GM12872 (cell line): ENCODE results near the gene DCXR.

Experiments used
- CTCF ChIP-seq: IDR thresholded peaks from 3 replicates; pipeline ENCODE4 v1.5.1; 2011; ENCODE audit warnings: low read depth, mild to moderate bottlenecking, low read length, moderate library complexity; ENCODE audit not compliant: insufficient read depth

Gene DCXR

GRCh38 chr17:82052638-82053059 lies 15.2 kb upstream of the DCXR start:
- TF ChIP-seq CTCF, result no peak

- no peak for TF ChIP-seq CTCF
Measured at GRCh38 chr17:82051776-82052637, 14.5 kb upstream of the DCXR start, which contains the start of the genes GPS1 and RFNG. Gene GPS1, plus strand, starts transcription at chr17:82051898. Its CDS starts 34 bp downstream, at chr17:82051932. Gene RFNG, minus strand, starts transcription at chr17:82051811. Its CDS starts 45 bp downstream, at chr17:82051766.

GRCh38 chr17:82050761-82051641 lies 13.5 kb upstream of the DCXR start:
- no peak for TF ChIP-seq CTCF

- no peak for TF ChIP-seq CTCF
Measured at GRCh38 chr17:82050152-82050760, 12.8 kb upstream of the DCXR start.

- no peak for TF ChIP-seq CTCF
Measured at GRCh38 chr17:82049521-82049971, 12.0 kb upstream of the DCXR start.

GRCh38 chr17:82049106-82049505 lies 11.6 kb upstream of the DCXR start:
- TF ChIP-seq CTCF, result no peak

- no peak for TF ChIP-seq CTCF
Measured at GRCh38 chr17:82048571-82048971, 11.1 kb upstream of the DCXR start.
